Measurements from ENCODE around the gene GNAS-AS1. TPM values are rescaled to one million over a fixed set of nuclear protein-coding genes. Genes with fewer than 3 reads are reported as not detected.

GNAS-AS1 gene
- 0.44 and 1.0 TPM in 2 replicates for total RNA-seq

GRCh38 chr20:58850693-58851174 is at the start of gene GNAS-AS1:
Gene GNAS-AS1 (minus strand): TSS chr20:58850902.

GRCh38 chr20:58852543-58853271 is 2.0 kb upstream of the GNAS-AS1 start, which contains the start of gene GNAS:
Gene GNAS (plus strand): TSS chr20:58852716.

Small RNAs within 50 kb of the gene (small RNA-seq; reads per million reads assigned to genes)
- gene MIR298 (ENCODE audit: low replicate concordance) = not detected
- not detected for gene RF02127 (ENCODE audit: low replicate concordance)
- gene RF02128 (ENCODE audit: low replicate concordance) = not detected
- gene RF02130 (ENCODE audit: low replicate concordance) = not detected
- gene RF02131 (ENCODE audit: low replicate concordance) = not detected

Other genes starting within 250 kb of the GNAS-AS1 start
- gene STX16, start 199.6 kb downstream of the GNAS-AS1 start, total RNA-seq = 35.5 and 36.8 TPM in 2 replicates
- gene NPEPL1, start 158.1 kb downstream of the GNAS-AS1 start, total RNA-seq = 33.2 and 45.3 TPM in 2 replicates
- gene GNAS, start 1.8 kb upstream of the GNAS-AS1 start, total RNA-seq = 357 and 892 TPM in 2 replicates
- 51.9 and 66.9 TPM in 2 replicates for gene NELFCD, start 130.4 kb upstream of the GNAS-AS1 start, total RNA-seq
- 134 and 156 TPM in 2 replicates for gene CTSZ, start 156.4 kb upstream of the GNAS-AS1 start, total RNA-seq
- gene TUBB1, start 168.5 kb upstream of the GNAS-AS1 start, total RNA-seq = not detected in 2 replicates
- 16.6 and 18.3 TPM in 2 replicates for gene ATP5F1E, start 181.4 kb upstream of the GNAS-AS1 start, total RNA-seq
- gene PRELID3B, start 191.9 kb upstream of the GNAS-AS1 start, total RNA-seq = 80.6 and 84.9 TPM in 2 replicates

Data from placental pericyte (primary cell).